HCT116 (cell line): ENCODE data around the gene ULBP1. TPM values are rescaled to one million over a fixed set of nuclear protein-coding genes. Genes with fewer than 3 reads are reported as not detected.

Experiments
- ATAC-seq: fragments of 200-7000 bp; cut with Tn5 transposase; 2 replicates; pipeline ENCODE4 v1.9.1; 2020; ENCODE audit warnings: mild to moderate bottlenecking, moderate library complexity
- BruUV-seq: library from RNA; stranded (reverse); fragments of 400-500 nt; replicated peaks from 2 replicates; lab custom pipeline; 2021; lab: Mats Ljungman, UMichigan
- CTCF ChIA-PET: fragments of 300-600 bp; sonication (Branson Sonifier 250); formaldehyde crosslinking; loops from one replicate; lab custom pipeline; 2021; ENCODE audit warnings: antibody characterized with exemption; lab: Charles Lee
- POLR2A ChIA-PET: fragments of 300-600, 350-600 bp; sonication (Branson Sonifier 250); formaldehyde crosslinking; loops from one replicate; lab custom pipeline; 2021; ENCODE audit warnings: antibody characterized with exemption; lab: Charles Lee
- RAD21 ChIA-PET, 2 experiments: fragments of 300-600 bp; sonication (Branson Sonifier 250); formaldehyde crosslinking; loops; one replicate each; lab custom pipeline; 2023; ENCODE audit warnings: low total read pairs in 2 of 2; ENCODE audit not compliant: uncharacterized antibody in 2 of 2, unreplicated experiment in 2 of 2, low non-redundant PET in 1 of 2; lab: Charles Lee
- DNase-seq: peaks from one replicate; pipeline ENCODE4 v3.0.0-alpha.2; 2010; ENCODE audit warnings: low read depth, low spot score
- H2AFZ ChIP-seq: fragments of 200-600 bp; shearing (Covaris generic), sonication (generic); 2 replicates; pipeline ENCODE4 v1.6.1; 2017; ENCODE audit warnings: low read depth, mixed run types, mixed read lengths, antibody characterized with exemption, low read length; ENCODE audit not compliant: poor library complexity, severe bottlenecking
- H3K27ac ChIP-seq: 2 replicates; pipeline ENCODE4 v1.5.1; 2012; ENCODE audit warnings: low read depth, low read length
- H3K27me3 ChIP-seq: fragments of 200-600 bp; sonication (generic); 2 replicates; pipeline ENCODE4 v1.6.1; 2016; ENCODE audit warnings: mixed run types, low read length, mixed read lengths; ENCODE audit not compliant: insufficient read depth
- H3K36me3 ChIP-seq, 2 experiments: fragments of 200-500 bp in 1 of 2; fragments of 200-600 bp in 1 of 2; sonication (Bioruptor generic) in 1 of 2; sonication (generic) in 1 of 2; 2 replicates each; pipeline versions ENCODE4 v1.5.1 to v1.6.1; 2014 to 2016; ENCODE audit warnings: low read length in 2 of 2, inconsistent platforms in 1 of 2, mixed read lengths in 1 of 2, mixed run types in 1 of 2; ENCODE audit not compliant: insufficient read depth in 2 of 2, control insufficient read depth in 1 of 2
- H3K4me1 ChIP-seq, 2 experiments: fragments of 200-600 bp in 1 of 2; sonication (generic) in 1 of 2; 2 replicates each; pipeline versions ENCODE4 v1.5.1 to v1.6.1; 2012 to 2017; ENCODE audit warnings: low read length in 2 of 2, inconsistent platforms in 1 of 2, mild to moderate bottlenecking in 1 of 2, mixed read lengths in 1 of 2, mixed run types in 1 of 2, moderate library complexity in 1 of 2; ENCODE audit not compliant: insufficient read depth in 2 of 2, control insufficient read depth in 1 of 2
- H3K4me2 ChIP-seq: fragments of 200-600 bp; sonication (generic); 2 replicates; pipeline ENCODE4 v1.6.1; 2017; ENCODE audit warnings: mixed run types, low read length, mixed read lengths
- H3K4me3 ChIP-seq, 2 experiments: fragments of 200-600 bp in 1 of 2; sonication (generic) in 1 of 2; replicated peaks in 1 of 2; 2 replicates each; pipeline ENCODE4 v1.5.1; 2011 to 2016; ENCODE audit warnings: low read length in 2 of 2, control low read depth in 1 of 2, low read depth in 1 of 2, mild to moderate bottlenecking in 1 of 2, mixed read lengths in 1 of 2, mixed run types in 1 of 2
- H3K79me2 ChIP-seq: fragments of 200-600 bp; sonication (generic); 2 replicates; pipeline ENCODE4 v1.6.1; 2017; ENCODE audit warnings: mild to moderate bottlenecking, mixed run types, low read length, moderate library complexity, mixed read lengths; ENCODE audit not compliant: insufficient read depth
- H3K9ac ChIP-seq: fragments of 200-600 bp; sonication (generic); 2 replicates; pipeline ENCODE4 v1.6.1; 2016; ENCODE audit warnings: low read length, mixed read lengths
- H3K9me2 ChIP-seq: fragments of 200-600 bp; sonication (generic), shearing (Covaris generic); 2 replicates; pipeline ENCODE4 v1.6.1; 2017; ENCODE audit warnings: mixed run types, mild to moderate bottlenecking, moderate library complexity; ENCODE audit not compliant: insufficient read depth
- H3K9me3 ChIP-seq, 2 experiments: fragments of 200-500 bp in 1 of 2; fragments of 200-600 bp in 1 of 2; sonication (Bioruptor generic) in 1 of 2; sonication (generic) in 1 of 2; 2 replicates each; pipeline ENCODE4 v1.6.1; 2014 to 2017; ENCODE audit warnings: low read length in 2 of 2, mixed read lengths in 2 of 2, inconsistent platforms in 1 of 2, low read depth in 1 of 2, mild to moderate bottlenecking in 1 of 2, mixed run types in 1 of 2, moderate library complexity in 1 of 2; ENCODE audit not compliant: control insufficient read depth in 1 of 2, insufficient read depth in 1 of 2
- H4K20me1 ChIP-seq: fragments of 200-600 bp; sonication (generic), shearing (Covaris generic); 2 replicates; pipeline ENCODE4 v1.6.1; 2017; ENCODE audit warnings: mixed run types, mild to moderate bottlenecking, moderate library complexity; ENCODE audit not compliant: insufficient read depth
- CBX3 ChIP-seq: IDR thresholded peaks from 2 replicates; pipeline ENCODE4 v1.6.1; 2012; ENCODE audit warnings: low read depth
- CTCF ChIP-seq, 3 experiments: fragments of 200-600 bp in 1 of 3; sonication (generic) in 1 of 3; IDR thresholded peaks in 2 of 3; conservative IDR thresholded peaks in 1 of 3; 2 replicates each; pipeline ENCODE4 v1.5.1; 2012 to 2017; ENCODE audit warnings: low read depth in 2 of 3, low read length in 2 of 3, antibody characterized with exemption in 1 of 3, borderline replicate concordance in 1 of 3, control low read depth in 1 of 3, mild to moderate bottlenecking in 1 of 3, mixed read lengths in 1 of 3, mixed run types in 1 of 3, moderate library complexity in 1 of 3; ENCODE audit not compliant: insufficient read depth in 1 of 3
- EGR1 ChIP-seq: IDR thresholded peaks from 2 replicates; pipeline ENCODE4 v1.6.1; 2012; ENCODE audit warnings: low read depth
- FOSL1 ChIP-seq: IDR thresholded peaks from 2 replicates; pipeline ENCODE4 v1.6.1; 2012; ENCODE audit warnings: low read depth
- JUND ChIP-seq: IDR thresholded peaks from 2 replicates; pipeline ENCODE4 v1.6.1; 2012
- MAX ChIP-seq: IDR thresholded peaks from 2 replicates; pipeline ENCODE4 v1.6.1; 2012
- RAD21 ChIP-seq: IDR thresholded peaks from 2 replicates; pipeline ENCODE4 v1.6.1; 2012; ENCODE audit warnings: low read depth, mild to moderate bottlenecking
- SP1 ChIP-seq: IDR thresholded peaks from 2 replicates; pipeline ENCODE4 v1.6.1; 2012; ENCODE audit warnings: low read depth
- SRF ChIP-seq: IDR thresholded peaks from 2 replicates; pipeline ENCODE4 v1.6.1; 2012; ENCODE audit warnings: low read depth
- YY1 ChIP-seq: IDR thresholded peaks from 2 replicates; pipeline ENCODE4 v1.6.1; 2011; ENCODE audit warnings: low read length, low read depth, moderate library complexity, mild to moderate bottlenecking; ENCODE audit not compliant: insufficient replicate concordance; ENCODE audit errors: extremely low read depth
- intact Hi-C: fragments of 100-400 bp; cut with micrococcal nuclease; formaldehyde crosslinking; loops from 2 replicates; pipeline ENCODE4 v1.10.0; 2022
- total RNA-seq: library from RNA; stranded (reverse); gene quantifications from one replicate; pipeline ENCODE4 v1.2.1, GENCODE V29; 2021; ENCODE audit not compliant: unreplicated experiment

The ULBP1 gene
- total RNA-seq, 1 experiment from 2014 or later, result 12.4 TPM

- DNase-seq (peak; percentile 76), ATAC-seq (peak; percentile 67)
- Histone ChIP-seq H3K9me3 (no peaks in the 10 kb centered on the region), H3K36me3 (no peaks in the 10 kb centered on the region), H3K27me3 (no peaks in the 10 kb centered on the region), H3K79me2 (no peaks in the 10 kb centered on the region), H3K9me2 (no peaks in the 10 kb centered on the region), H3K4me2 (no peak overlapping the region), H3K4me3 (no peak overlapping the region), H4K20me1 (no peaks in the 10 kb centered on the region), H2AFZ (peak overlapping the region; percentile 15), H3K27ac (no peak overlapping the region), H3K4me1 (peaks cover 0 to 3% of the 10 kb centered on the region in 2 experiments; a peak in 1 of 4 replicates), H3K9ac (no peak overlapping the region)
- no TSS peak for BruUV-seq
- TF ChIP-seq SP1, result 0 out of 2 replicates have a peak, but pooled peaks have one; percentile 20
- TF ChIP-seq CTCF (IDR thresholded peaks at IDR 0.05 in 2 of 3, conservative IDR thresholded peaks at IDR 0.05 in 1 of 3; ENCODE audit: borderline replicate concordance in 1 of 3, insufficient read depth in 1 of 3, low read depth in 2 of 3, low read length in 2 of 3), result peak; percentile 63 to 88 (median 87)
- peak; percentile 59 for TF ChIP-seq YY1
- TF ChIP-seq FOSL1, result no peak; the same call in 1 of the 2 replicates
- 0 out of 2 replicates have a peak, but pooled peaks have one; percentile 55 for TF ChIP-seq CBX3
- no peak for TF ChIP-seq MAX
- TF ChIP-seq SRF, result no peak
- TF ChIP-seq EGR1, result no peak
- TF ChIP-seq RAD21, result peak; percentile 96
- peak; percentile 41; the same call in 1 of the 2 replicates for TF ChIP-seq JUND
- ChIA-PET POLR2A (no interaction called here), RAD21 (interaction anchor here in 1 of 2 experiments (0.9 kb wide), 1 partner anchor 82 kb away, joined by 5 read pairs; no protein-coding TSS in a partner anchor), CTCF (interaction anchor here (1.3 kb wide), 1 partner anchor 82 kb away, joined by 3 read pairs; no protein-coding TSS in a partner anchor)
- intact Hi-C loops, result loop anchor here (1.0 to 5.0 kb wide), 5 partner anchors 82 to 881 kb away; partner anchors contain the start of gene ULBP3
Measured at GRCh38 chr6:149934249-149935156, 29.2 kb upstream of the ULBP1 start.
